Measurements from ENCODE around the gene FMN1.

Gene FMN1

GRCh38 chr15:32778391-32779176 lies 415.9 kb downstream of the FMN1 start:
- H3K36me3 Mint-ChIP-seq (ENCODE audit: low read depth), result peaks cover 18% of the 10 kb centered on the region
- no peak overlapping the region for H3K27ac Mint-ChIP-seq
- no peaks in the 10 kb centered on the region for H3K27me3 Mint-ChIP-seq (ENCODE audit: low read depth)
- peaks cover 5% of the 10 kb centered on the region for H3K9me3 Mint-ChIP-seq
- no peak for TF ChIP-seq CTCF (IDR thresholded peaks at IDR 0.05; ENCODE audit: unreplicated experiment in 3 of 3)
- H3K4me3 Mint-ChIP-seq, result no peak overlapping the region
- no peaks in the 10 kb centered on the region for H3K4me1 Mint-ChIP-seq

DNA sequence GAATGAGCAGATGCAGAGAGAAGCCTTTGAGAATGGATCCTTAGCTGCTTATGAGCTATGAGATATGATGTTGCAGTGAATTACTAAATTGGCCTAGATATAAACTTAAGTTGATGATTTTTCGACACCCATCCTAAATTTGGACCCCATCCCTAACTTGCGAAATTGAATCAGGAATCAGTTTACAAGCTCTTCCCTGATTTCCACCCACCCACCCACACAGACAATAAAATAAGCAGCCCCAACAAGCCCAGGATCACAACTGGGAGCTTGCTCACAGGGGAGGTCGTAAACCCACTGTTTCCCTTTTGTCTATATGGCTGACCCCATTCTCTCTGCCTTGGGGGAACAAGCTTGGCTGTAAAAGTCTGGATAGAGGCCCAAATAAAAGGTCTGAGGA lies 419.4 kb downstream of the FMN1 start:
- Mint-ChIP-seq H3K27me3 (ENCODE audit: low read depth) (no peaks in the 10 kb centered on the region), H3K27ac (no peak overlapping the region), H3K4me1 (no peaks in the 10 kb centered on the region), H3K4me3 (no peak overlapping the region), H3K36me3 (ENCODE audit: low read depth) (peaks cover 23% of the 10 kb centered on the region), H3K9me3 (peaks cover 5% of the 10 kb centered on the region)
- no peak for TF ChIP-seq CTCF (IDR thresholded peaks at IDR 0.05; ENCODE audit: unreplicated experiment in 3 of 3)

GRCh38 chr15:32774022-32774421 lies 420.5 kb downstream of the FMN1 start:
- Mint-ChIP-seq H3K4me3 (no peak overlapping the region), H3K9me3 (no peaks in the 10 kb centered on the region), H3K27me3 (ENCODE audit: low read depth) (no peaks in the 10 kb centered on the region), H3K27ac (no peak overlapping the region), H3K4me1 (no peaks in the 10 kb centered on the region), H3K36me3 (ENCODE audit: low read depth) (peaks cover 20% of the 10 kb centered on the region)
- TF ChIP-seq CTCF (IDR thresholded peaks at IDR 0.05; ENCODE audit: unreplicated experiment in 3 of 3), result no peak

GRCh38 chr15:32767236-32767635 lies 427.3 kb downstream of the FMN1 start:
- TF ChIP-seq CTCF (IDR thresholded peaks at IDR 0.05; ENCODE audit: unreplicated experiment in 3 of 3), result no peak
- Mint-ChIP-seq H3K4me1 (no peaks in the 10 kb centered on the region), H3K27me3 (ENCODE audit: low read depth) (no peaks in the 10 kb centered on the region), H3K36me3 (ENCODE audit: low read depth) (no peaks in the 10 kb centered on the region), H3K27ac (no peak overlapping the region), H3K4me3 (no peak overlapping the region), H3K9me3 (no peaks in the 10 kb centered on the region)

- Mint-ChIP-seq H3K4me3 (no peak overlapping the region), H3K36me3 (ENCODE audit: low read depth) (no peaks in the 10 kb centered on the region), H3K9me3 (no peaks in the 10 kb centered on the region), H3K4me1 (no peaks in the 10 kb centered on the region), H3K27me3 (ENCODE audit: low read depth) (no peaks in the 10 kb centered on the region), H3K27ac (no peak overlapping the region)
- no peak for TF ChIP-seq CTCF (IDR thresholded peaks at IDR 0.05; ENCODE audit: unreplicated experiment in 3 of 3)
Measured at GRCh38 chr15:32766101-32766500, 428.4 kb downstream of the FMN1 start.

GRCh38 chr15:32765236-32765635 lies 429.3 kb downstream of the FMN1 start:
- Mint-ChIP-seq H3K27ac (no peak overlapping the region), H3K4me1 (no peaks in the 10 kb centered on the region), H3K4me3 (no peak overlapping the region), H3K27me3 (ENCODE audit: low read depth) (no peaks in the 10 kb centered on the region), H3K36me3 (ENCODE audit: low read depth) (no peaks in the 10 kb centered on the region), H3K9me3 (no peaks in the 10 kb centered on the region)
- TF ChIP-seq CTCF (IDR thresholded peaks at IDR 0.05; ENCODE audit: unreplicated experiment in 3 of 3), result no peak

Measured in nephron (organoid).